B cell (primary cell): ENCODE results near the gene XRCC3.

ENCODE experiments used
- EZH2 ChIP-seq: IDR thresholded peaks from 2 replicates; pipeline ENCODE4 v1.6.1; 2012; ENCODE audit warnings: borderline replicate concordance, low read depth, mild to moderate bottlenecking, moderate library complexity, low read length; ENCODE audit not compliant: insufficient read depth, poor library complexity, severe bottlenecking
- TF ChIP-seq, protein P1 (sequence below): fragments of 200-600 bp; IDR thresholded peaks from one replicate; pipeline ENCODE4 v1.8.0; 2022; ENCODE audit warnings: antibody characterized with exemption, mild to moderate bottlenecking

- TF ChIP-seq, protein P1, sequence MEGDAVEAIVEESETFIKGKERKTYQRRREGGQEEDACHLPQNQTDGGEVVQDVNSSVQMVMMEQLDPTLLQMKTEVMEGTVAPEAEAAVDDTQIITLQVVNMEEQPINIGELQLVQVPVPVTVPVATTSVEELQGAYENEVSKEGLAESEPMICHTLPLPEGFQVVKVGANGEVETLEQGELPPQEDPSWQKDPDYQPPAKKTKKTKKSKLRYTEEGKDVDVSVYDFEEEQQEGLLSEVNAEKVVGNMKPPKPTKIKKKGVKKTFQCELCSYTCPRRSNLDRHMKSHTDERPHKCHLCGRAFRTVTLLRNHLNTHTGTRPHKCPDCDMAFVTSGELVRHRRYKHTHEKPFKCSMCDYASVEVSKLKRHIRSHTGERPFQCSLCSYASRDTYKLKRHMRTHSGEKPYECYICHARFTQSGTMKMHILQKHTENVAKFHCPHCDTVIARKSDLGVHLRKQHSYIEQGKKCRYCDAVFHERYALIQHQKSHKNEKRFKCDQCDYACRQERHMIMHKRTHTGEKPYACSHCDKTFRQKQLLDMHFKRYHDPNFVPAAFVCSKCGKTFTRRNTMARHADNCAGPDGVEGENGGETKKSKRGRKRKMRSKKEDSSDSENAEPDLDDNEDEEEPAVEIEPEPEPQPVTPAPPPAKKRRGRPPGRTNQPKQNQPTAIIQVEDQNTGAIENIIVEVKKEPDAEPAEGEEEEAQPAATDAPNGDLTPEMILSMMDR = no peak
- no peak for TF ChIP-seq EZH2
Observed at GRCh38 chr14:103729496-103730448, 14.5 kb upstream of the XRCC3 start.
